ENCODE measurements around the gene GPR137.

Gene GPR137

DNA sequence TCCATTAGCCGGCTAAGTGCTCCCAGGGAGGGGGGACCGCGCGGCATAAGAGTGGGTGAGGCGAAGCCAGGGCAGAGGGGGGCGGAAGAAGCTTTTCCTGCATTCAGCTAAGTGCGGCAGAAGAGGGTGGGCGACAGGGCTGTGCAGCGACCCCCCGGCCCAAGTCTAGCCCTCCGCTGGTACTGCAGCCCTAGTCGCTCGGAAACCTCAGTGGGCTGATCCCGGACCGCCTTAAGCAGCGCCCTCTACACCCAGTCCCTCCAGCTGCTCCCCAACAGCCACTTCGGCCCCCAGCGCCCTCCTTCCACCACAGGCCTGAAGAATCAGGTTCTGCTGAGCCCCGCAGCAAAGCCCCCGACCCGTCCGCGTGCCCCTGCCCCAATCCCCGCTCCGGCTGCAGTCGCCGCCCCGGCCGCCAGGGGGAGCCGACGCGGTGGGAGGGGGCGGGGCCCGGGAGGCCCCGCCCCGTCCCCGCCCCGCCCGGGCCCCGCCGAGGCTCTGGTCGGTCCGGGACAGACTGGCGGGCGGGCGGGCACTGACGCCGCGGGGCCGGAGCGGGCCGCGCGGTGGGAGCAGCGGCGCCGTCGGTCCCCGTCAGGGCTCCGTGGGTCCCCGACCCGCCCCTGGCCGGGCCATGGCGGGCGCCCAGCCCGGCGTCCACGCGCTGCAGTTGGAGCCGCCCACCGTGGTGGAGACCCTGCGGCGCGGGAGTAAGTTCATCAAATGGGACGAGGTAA lies 34.5 kb upstream of the GPR137 start, which contains the start of gene PLCB3:
PLCB3 (plus strand) TSS at position 515 of the 737 bp plus-strand sequence; CDS start at position 635, 120 bp downstream.
- peaks cover 16% of the 10 kb centered on the region for H3K36me3 ChIP-seq (ENCODE audit: insufficient read depth, low read length)
- H3K4me3 ChIP-seq (ENCODE audit: low read depth in 1 of 2, low read length in 2 of 2): peak within 1 kb of the TSS; percentile 82 to 90
- peak within 1 kb of the TSS; percentile 20 for H3K27ac ChIP-seq (ENCODE audit: low read depth, low read length)
- peak within 1 kb of the TSS; percentile 53 for H3K9ac ChIP-seq (ENCODE audit: low read length)
- peaks cover 29% of the 10 kb centered on the region for H3K4me1 ChIP-seq (ENCODE audit: insufficient read depth, low read length)
- H3K9me3 ChIP-seq (ENCODE audit: low read length): no peaks in the 10 kb centered on the region
- no peaks in the 10 kb centered on the region for H3K27me3 ChIP-seq (ENCODE audit: control insufficient read depth in 1 of 2, insufficient read depth in 2 of 2, low read length in 2 of 2)

DNA sequence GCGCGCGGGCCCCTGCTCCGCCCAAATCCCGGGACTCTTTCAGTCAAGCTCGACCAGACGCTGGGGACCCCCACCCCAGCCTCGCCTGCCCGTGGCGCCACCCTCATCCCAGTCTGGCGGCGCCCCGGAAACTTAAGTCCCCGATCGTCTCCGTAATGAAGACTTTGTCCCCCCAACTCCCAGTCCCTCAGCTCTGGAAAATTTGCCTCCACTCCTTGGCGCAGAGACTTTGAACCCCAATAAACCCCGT lies 34.0 kb upstream of the GPR137 start:
- Histone ChIP-seq H3K27me3 (ENCODE audit: control insufficient read depth in 1 of 2, insufficient read depth in 2 of 2, low read length in 2 of 2) (no peaks in the 10 kb centered on the region), H3K27ac (ENCODE audit: low read depth, low read length) (peak overlapping the region; percentile 20), H3K4me3 (ENCODE audit: low read depth in 1 of 2, low read length in 2 of 2) (peak overlapping the region; percentile 82 to 90), H3K36me3 (ENCODE audit: insufficient read depth, low read length) (peaks cover 20% of the 10 kb centered on the region), H3K9ac (ENCODE audit: low read length) (peak overlapping the region; percentile 53), H3K9me3 (ENCODE audit: low read length) (no peaks in the 10 kb centered on the region), H3K4me1 (ENCODE audit: insufficient read depth, low read length) (peaks cover 29% of the 10 kb centered on the region)

DNA sequence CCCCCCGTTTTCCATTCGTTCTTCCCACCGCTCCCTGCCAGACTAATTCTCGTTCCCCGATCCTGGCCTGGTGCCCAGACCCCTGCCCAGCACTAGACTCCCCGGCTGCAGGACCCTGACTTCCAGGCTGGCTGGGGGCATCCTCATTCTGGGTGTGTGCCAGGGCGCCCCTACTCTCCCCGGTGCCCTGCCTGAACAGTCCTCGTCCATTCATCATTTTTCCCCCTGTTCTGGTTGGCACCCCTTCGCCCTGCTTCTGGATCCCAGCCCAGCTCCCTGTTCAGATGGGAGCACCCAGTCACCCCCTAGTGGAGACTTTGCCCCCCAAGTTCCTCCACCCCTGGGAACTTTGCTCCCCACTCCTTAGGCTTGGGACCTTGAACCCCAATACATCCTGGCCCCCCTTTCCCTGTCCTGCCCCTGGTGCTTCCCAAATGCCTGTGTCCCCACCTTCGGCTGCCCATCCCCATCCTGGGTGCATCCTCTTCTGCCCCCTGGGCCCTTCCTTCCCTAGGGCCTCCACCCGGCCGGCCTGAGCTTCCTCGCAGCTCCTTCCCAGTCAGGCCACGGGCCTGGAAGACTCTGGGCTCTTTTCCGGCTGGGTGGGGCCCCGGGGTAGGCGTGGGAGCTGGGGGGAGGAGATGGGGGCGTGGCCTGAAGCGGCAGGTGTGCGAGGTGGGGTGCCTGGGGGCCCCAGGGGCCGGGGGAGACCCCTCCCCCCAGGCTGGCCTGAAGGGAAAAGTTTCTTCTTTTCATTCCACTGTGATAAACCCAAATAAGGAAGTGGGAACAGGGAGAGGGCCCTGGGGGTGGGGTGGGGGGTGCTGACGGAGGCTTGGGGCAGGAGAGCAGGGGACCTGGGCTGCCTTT lies 33.4 kb upstream of the GPR137 start:
- H3K27me3 ChIP-seq (ENCODE audit: control insufficient read depth in 1 of 2, insufficient read depth in 2 of 2, low read length in 2 of 2): no peaks in the 10 kb centered on the region
- H3K27ac ChIP-seq (ENCODE audit: low read depth, low read length): peak overlapping the region; percentile 20
- peaks cover 20% of the 10 kb centered on the region for H3K36me3 ChIP-seq (ENCODE audit: insufficient read depth, low read length)
- no peaks in the 10 kb centered on the region for H3K9me3 ChIP-seq (ENCODE audit: low read length)
- H3K9ac ChIP-seq (ENCODE audit: low read length): peak overlapping the region; percentile 53
- peaks cover 29% of the 10 kb centered on the region for H3K4me1 ChIP-seq (ENCODE audit: insufficient read depth, low read length)
- H3K4me3 ChIP-seq (ENCODE audit: low read depth in 1 of 2, low read length in 2 of 2): peak overlapping the region; percentile 82 to 90

DNA sequence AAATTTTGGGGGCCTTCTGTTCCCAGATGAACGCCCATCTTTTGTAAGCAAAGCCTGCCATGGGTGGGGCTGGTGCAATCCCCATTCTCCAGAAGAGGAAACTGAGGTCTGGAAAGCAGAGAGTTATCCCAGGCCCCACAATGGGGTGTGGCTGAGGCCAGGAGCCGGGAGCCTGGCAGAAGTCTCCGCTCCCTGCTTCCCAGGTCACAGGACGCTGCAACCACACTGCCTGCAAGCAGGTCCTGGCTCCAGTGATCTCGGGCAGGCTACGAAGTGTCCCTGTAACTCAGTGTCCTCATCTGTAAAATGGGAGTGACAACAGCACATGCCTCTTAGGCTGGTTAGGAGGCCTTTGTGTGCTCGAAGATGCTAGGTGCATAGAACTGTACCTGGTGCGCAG lies 32.6 kb upstream of the GPR137 start:
- Histone ChIP-seq H3K27ac (ENCODE audit: low read depth, low read length) (no peak overlapping the region), H3K27me3 (ENCODE audit: control insufficient read depth in 1 of 2, insufficient read depth in 2 of 2, low read length in 2 of 2) (no peaks in the 10 kb centered on the region), H3K9me3 (ENCODE audit: low read length) (no peaks in the 10 kb centered on the region), H3K36me3 (ENCODE audit: insufficient read depth, low read length) (peaks cover 20% of the 10 kb centered on the region), H3K4me3 (ENCODE audit: low read depth in 1 of 2, low read length in 2 of 2) (peak overlapping the region in 1 of 2 donors; percentile 82), H3K4me1 (ENCODE audit: insufficient read depth, low read length) (peaks cover 24% of the 10 kb centered on the region), H3K9ac (ENCODE audit: low read length) (no peak overlapping the region)

DNA sequence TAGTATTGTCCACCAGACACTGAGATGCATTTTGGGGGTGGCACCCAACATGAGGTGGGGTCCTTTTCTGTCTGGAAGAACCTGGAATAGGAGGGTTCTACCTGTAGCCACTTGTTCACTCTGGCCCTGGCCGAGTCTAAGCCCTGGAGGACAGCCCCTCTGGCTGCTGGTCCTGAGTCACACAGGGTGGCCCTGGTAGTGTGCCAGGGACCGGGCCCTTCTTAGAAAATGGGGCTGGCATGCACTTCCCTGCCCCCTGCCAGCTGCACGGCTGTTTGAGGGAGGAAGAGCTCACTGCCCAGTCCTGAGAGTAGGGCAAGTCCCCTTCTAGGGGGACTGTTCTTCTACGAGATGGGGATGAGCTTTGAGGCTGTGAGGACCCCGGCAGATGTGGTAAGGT lies 32.2 kb upstream of the GPR137 start:
- Histone ChIP-seq H3K27ac (ENCODE audit: low read depth, low read length) (no peak overlapping the region), H3K9ac (ENCODE audit: low read length) (no peak overlapping the region), H3K4me3 (ENCODE audit: low read depth in 1 of 2, low read length in 2 of 2) (no peak overlapping the region)

DNA sequence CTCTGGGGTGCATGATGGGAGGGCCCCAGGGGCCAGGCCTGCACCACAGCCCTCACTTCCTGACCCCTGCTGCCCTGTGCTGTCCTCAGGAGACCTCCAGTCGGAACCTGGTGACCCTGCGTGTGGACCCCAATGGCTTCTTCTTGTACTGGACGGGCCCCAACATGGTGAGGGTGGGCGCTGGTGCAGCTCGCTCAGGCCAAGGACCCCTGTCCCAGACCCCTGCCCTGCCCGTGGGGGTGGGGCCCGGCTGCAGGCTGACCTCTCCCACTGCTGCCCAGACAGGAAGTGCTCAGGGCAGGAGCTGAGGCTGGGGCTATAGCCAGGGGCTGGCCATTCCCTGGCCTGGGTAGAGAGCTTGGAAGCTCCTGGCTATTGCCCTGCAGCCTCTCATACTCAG lies 31.3 kb upstream of the GPR137 start:
- Histone ChIP-seq H3K27ac (ENCODE audit: low read depth, low read length) (no peak overlapping the region), H3K4me3 (ENCODE audit: low read depth in 1 of 2, low read length in 2 of 2) (no peak overlapping the region), H3K27me3 (ENCODE audit: control insufficient read depth in 1 of 2, insufficient read depth in 2 of 2, low read length in 2 of 2) (no peaks in the 10 kb centered on the region), H3K4me1 (ENCODE audit: insufficient read depth, low read length) (peaks cover 21% of the 10 kb centered on the region), H3K36me3 (ENCODE audit: insufficient read depth, low read length) (peaks cover 28% of the 10 kb centered on the region), H3K9ac (ENCODE audit: low read length) (no peak overlapping the region), H3K9me3 (ENCODE audit: low read length) (no peaks in the 10 kb centered on the region)

More for the DNA sequence above, 32.2 kb upstream of the GPR137 start:
- Histone ChIP-seq H3K27me3 (ENCODE audit: control insufficient read depth in 1 of 2, insufficient read depth in 2 of 2, low read length in 2 of 2) (no peaks in the 10 kb centered on the region), H3K36me3 (ENCODE audit: insufficient read depth, low read length) (peaks cover 23% of the 10 kb centered on the region), H3K4me1 (ENCODE audit: insufficient read depth, low read length) (peaks cover 21% of the 10 kb centered on the region), H3K9me3 (ENCODE audit: low read length) (no peaks in the 10 kb centered on the region)

DNA sequence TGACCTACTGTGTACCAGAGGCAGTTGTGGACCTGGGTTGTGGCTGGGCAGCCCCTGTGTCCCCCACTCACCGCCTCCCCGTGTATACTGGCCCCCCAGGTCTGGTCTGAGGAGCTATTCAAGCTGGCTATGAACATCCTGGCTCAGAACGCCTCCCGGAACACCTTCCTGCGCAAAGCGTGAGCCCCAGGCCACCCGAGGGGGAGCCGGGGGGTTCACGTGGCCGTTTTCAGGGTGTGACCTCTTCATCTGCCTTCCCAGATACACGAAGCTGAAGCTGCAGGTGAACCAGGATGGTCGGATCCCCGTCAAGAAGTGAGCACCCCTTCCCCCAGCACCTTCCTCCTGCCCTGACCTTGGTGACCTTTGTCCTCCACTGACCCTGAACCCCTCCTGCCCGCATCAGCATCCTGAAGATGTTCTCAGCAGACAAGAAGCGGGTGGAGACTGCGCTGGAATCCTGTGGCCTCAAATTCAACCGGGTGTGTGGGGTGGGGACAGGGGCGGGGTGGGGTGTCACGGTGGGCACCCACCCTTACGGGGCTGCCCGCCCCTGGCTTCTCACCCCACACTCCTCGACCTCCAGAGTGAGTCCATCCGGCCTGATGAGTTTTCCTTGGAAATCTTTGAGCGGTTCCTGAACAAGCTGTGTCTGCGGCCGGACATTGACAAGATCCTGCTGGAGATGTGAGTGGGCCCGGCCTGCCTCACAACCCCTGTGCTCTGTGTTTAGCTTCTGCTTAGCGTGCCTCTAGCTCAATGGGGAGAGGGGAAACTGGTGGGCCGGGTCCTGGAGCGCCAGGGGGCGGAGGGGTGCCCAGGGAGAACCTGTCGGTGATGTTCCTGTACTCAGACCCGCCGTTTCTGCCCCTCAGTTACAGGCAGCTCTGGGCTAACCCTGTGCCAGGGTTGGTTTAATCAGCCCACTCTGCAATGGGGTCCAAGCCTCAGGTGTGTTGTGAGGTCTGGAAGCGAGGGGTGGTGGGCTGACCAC lies 30.2 kb upstream of the GPR137 start:
- H3K27me3 ChIP-seq (ENCODE audit: control insufficient read depth in 1 of 2, insufficient read depth in 2 of 2, low read length in 2 of 2): no peaks in the 10 kb centered on the region
- H3K4me1 ChIP-seq (ENCODE audit: insufficient read depth, low read length): peaks cover 20% of the 10 kb centered on the region
- H3K36me3 ChIP-seq (ENCODE audit: insufficient read depth, low read length): peaks cover 38% of the 10 kb centered on the region

DNA sequence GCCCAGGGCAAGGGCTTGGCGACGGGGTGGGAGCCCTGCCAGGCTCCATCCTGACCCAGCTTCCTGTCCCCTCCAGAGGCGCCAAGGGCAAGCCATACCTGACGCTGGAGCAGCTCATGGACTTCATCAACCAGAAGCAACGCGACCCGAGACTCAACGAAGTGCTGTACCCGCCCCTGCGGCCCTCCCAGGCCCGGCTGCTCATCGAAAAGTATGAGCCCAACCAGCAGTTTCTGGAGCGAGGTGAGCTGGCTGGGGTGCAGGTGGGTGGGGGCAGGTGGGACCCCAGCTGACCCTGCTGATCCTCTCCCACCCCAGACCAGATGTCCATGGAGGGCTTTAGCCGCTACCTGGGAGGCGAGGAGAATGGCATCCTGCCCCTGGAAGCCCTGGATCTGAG lies 29.3 kb upstream of the GPR137 start:
- Histone ChIP-seq H3K4me3 (ENCODE audit: low read depth in 1 of 2, low read length in 2 of 2) (no peak overlapping the region), H3K36me3 (ENCODE audit: insufficient read depth, low read length) (peaks cover 38% of the 10 kb centered on the region), H3K4me1 (ENCODE audit: insufficient read depth, low read length) (peaks cover 15% of the 10 kb centered on the region), H3K27me3 (ENCODE audit: control insufficient read depth in 1 of 2, insufficient read depth in 2 of 2, low read length in 2 of 2) (no peaks in the 10 kb centered on the region), H3K9ac (ENCODE audit: low read length) (no peak overlapping the region), H3K9me3 (ENCODE audit: low read length) (no peaks in the 10 kb centered on the region), H3K27ac (ENCODE audit: low read depth, low read length) (no peak overlapping the region)

More for the DNA sequence above, 30.2 kb upstream of the GPR137 start:
- Histone ChIP-seq H3K27ac (ENCODE audit: low read depth, low read length) (no peak overlapping the region), H3K9ac (ENCODE audit: low read length) (no peak overlapping the region), H3K9me3 (ENCODE audit: low read length) (no peaks in the 10 kb centered on the region), H3K4me3 (ENCODE audit: low read depth in 1 of 2, low read length in 2 of 2) (no peak overlapping the region)

DNA sequence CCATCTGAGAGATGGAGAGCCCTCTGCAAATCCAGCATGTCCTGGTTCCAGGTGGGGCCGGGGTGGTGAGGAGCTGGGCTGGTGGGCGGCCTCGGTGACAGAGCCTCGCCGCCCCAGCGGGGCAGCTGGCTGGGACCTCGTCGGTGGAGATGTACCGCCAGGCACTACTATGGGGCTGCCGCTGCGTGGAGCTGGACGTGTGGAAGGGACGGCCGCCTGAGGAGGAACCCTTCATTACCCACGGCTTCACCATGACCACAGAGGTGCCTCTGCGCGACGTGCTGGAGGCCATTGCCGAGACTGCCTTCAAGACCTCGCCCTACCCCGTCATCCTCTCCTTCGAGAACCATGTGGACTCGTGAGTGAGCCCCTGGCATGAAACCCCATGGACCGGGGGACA lies 27.3 kb upstream of the GPR137 start:
- H3K4me3 ChIP-seq (ENCODE audit: low read depth in 1 of 2, low read length in 2 of 2): no peak overlapping the region
- no peak overlapping the region for H3K27ac ChIP-seq (ENCODE audit: low read depth, low read length)
- no peaks in the 10 kb centered on the region for H3K4me1 ChIP-seq (ENCODE audit: insufficient read depth, low read length)
- peaks cover 48% of the 10 kb centered on the region for H3K36me3 ChIP-seq (ENCODE audit: insufficient read depth, low read length)
- no peaks in the 10 kb centered on the region for H3K27me3 ChIP-seq (ENCODE audit: control insufficient read depth in 1 of 2, insufficient read depth in 2 of 2, low read length in 2 of 2)
- H3K9ac ChIP-seq (ENCODE audit: low read length): no peak overlapping the region
- H3K9me3 ChIP-seq (ENCODE audit: low read length): no peaks in the 10 kb centered on the region

DNA sequence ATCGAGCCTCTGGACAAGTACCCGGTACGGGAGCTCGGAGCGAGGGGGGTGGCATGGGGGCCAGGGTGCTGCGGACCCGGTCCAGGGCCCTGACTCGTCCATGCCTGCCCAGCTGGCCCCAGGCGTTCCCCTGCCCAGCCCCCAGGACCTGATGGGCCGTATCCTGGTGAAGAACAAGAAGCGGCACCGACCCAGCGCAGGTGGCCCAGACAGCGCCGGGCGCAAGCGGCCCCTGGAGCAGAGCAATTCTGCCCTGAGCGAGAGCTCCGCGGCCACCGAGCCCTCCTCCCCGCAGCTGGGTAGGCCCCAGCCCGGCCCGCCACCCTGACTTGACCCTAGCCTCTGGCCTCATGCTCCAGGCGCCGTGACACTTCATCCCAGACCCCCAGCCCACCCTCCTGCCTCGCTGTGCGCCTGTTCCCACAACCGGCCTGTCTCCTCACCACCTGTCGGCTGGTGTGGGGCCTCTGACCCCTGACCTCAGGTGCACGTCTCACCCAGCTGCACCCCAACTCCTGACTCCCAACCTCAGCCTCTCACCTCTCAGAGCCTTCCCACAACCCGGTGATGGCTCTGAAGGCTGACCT lies 26.6 kb upstream of the GPR137 start:
- no peaks in the 10 kb centered on the region for H3K4me1 ChIP-seq (ENCODE audit: insufficient read depth, low read length)
- H3K9me3 ChIP-seq (ENCODE audit: low read length): no peaks in the 10 kb centered on the region
- H3K27me3 ChIP-seq (ENCODE audit: control insufficient read depth in 1 of 2, insufficient read depth in 2 of 2, low read length in 2 of 2): no peaks in the 10 kb centered on the region
- H3K9ac ChIP-seq (ENCODE audit: low read length): no peak overlapping the region
- no peak overlapping the region for H3K27ac ChIP-seq (ENCODE audit: low read depth, low read length)
- H3K4me3 ChIP-seq (ENCODE audit: low read depth in 1 of 2, low read length in 2 of 2): no peak overlapping the region
- peaks cover 50% of the 10 kb centered on the region for H3K36me3 ChIP-seq (ENCODE audit: insufficient read depth, low read length)
